ENCODE measurements around the gene ZNF865. TPM values are rescaled to one million over a fixed set of nuclear protein-coding genes. Genes with fewer than 3 reads are reported as not detected.
A peak's percentile ranks its signal among the peaks of the same experiment; 100 is the strongest.

ZNF865 gene
- total RNA-seq, 1 experiment from 2014 or later = 21.7 TPM

GRCh38 chr19:55647732-55648584 lies 42.5 kb downstream of the ZNF865 start, which contains the start of gene CCDC106 (continued):
- 0 out of 2 replicates have a peak, but pooled peaks have one; percentile 42 for TF ChIP-seq ARID4B (CRISPR knock-in tag; IDR thresholded peaks at IDR 0.05; ENCODE audit: borderline replicate concordance)
- no peak for TF ChIP-seq EMX1 (CRISPR knock-in tag; IDR thresholded peaks at IDR 0.05)
- TF ChIP-seq ZNF396 (CRISPR knock-in tag; IDR thresholded peaks at IDR 0.05; ENCODE audit: borderline replicate concordance) = no peak
- TF ChIP-seq HMGXB4 (CRISPR knock-in tag; IDR thresholded peaks at IDR 0.05) = peak; percentile 85
- TF ChIP-seq ZNF532 (CRISPR knock-in tag; IDR thresholded peaks at IDR 0.05; ENCODE audit: borderline replicate concordance) = no peak
- TF ChIP-seq RELA (CRISPR knock-in tag; IDR thresholded peaks at IDR 0.05; ENCODE audit: borderline replicate concordance) = peak; percentile 39; the same call in 1 of the 2 replicates
- 0 out of 2 replicates have a peak, but pooled peaks have one; percentile 17 for TF ChIP-seq ZNF121 (CRISPR knock-in tag; IDR thresholded peaks at IDR 0.05)
- no peak for TF ChIP-seq NFYB (CRISPR knock-in tag; conservative IDR thresholded peaks at IDR 0.05; ENCODE audit: low read depth)
- TF ChIP-seq MAX (CRISPR knock-in tag; IDR thresholded peaks at IDR 0.05) = peak; percentile 64; the same call in 1 of the 2 replicates
- no peak for TF ChIP-seq ZMAT4 (CRISPR knock-in tag; IDR thresholded peaks at IDR 0.05)
- TF ChIP-seq STAT6 (CRISPR knock-in tag; conservative IDR thresholded peaks at IDR 0.05; ENCODE audit: low read depth) = no peak
- TF ChIP-seq CREB1 (CRISPR knock-in tag; IDR thresholded peaks at IDR 0.05) = no peak
- no peak for TF ChIP-seq HMGA2 (CRISPR knock-in tag; IDR thresholded peaks at IDR 0.05)
- no peak for TF ChIP-seq FOXJ3 (CRISPR knock-in tag; IDR thresholded peaks at IDR 0.05; ENCODE audit: borderline replicate concordance)
- TF ChIP-seq ZNF423 (CRISPR knock-in tag; IDR thresholded peaks at IDR 0.05) = peak; percentile 39; the same call in 1 of the 2 replicates
- TF ChIP-seq USF1 (CRISPR knock-in tag; IDR thresholded peaks at IDR 0.05) = no peak
- TF ChIP-seq ETV6 (CRISPR knock-in tag; IDR thresholded peaks at IDR 0.05) = peak; percentile 80
- no peak for TF ChIP-seq TP53 (CRISPR knock-in tag; IDR thresholded peaks at IDR 0.05)
- TF ChIP-seq KAT7 (CRISPR knock-in tag; IDR thresholded peaks at IDR 0.05; ENCODE audit: borderline replicate concordance) = 0 out of 2 replicates have a peak, but pooled peaks have one; percentile 26
- 0 out of 2 replicates have a peak, but pooled peaks have one; percentile 53 for TF ChIP-seq ZNF416 (CRISPR knock-in tag; IDR thresholded peaks at IDR 0.05)
- peak; percentile 87 for TF ChIP-seq FOXP4 (CRISPR knock-in tag; IDR thresholded peaks at IDR 0.05)
